Memory B cell (primary cell): Measurements from ENCODE around the gene RAX.

Source experiments
- ATAC-seq: fragments of 150-1000 bp; cut with Tn5 transposase; 2 replicates; pipeline ENCODE4 v1.10.0; 2021; ENCODE audit warnings: low read depth, mild to moderate bottlenecking, moderate library complexity
- DNase-seq, 2 donors: peaks; one replicate each; pipeline ENCODE4 v3.0.0; 2022; ENCODE audit warnings: low spot score in 2 of 2
- H3K27ac Mint-ChIP-seq: one replicate; pipeline ENCODE4 v1.8.0; 2022; ENCODE audit warnings: mild to moderate bottlenecking, moderate library complexity, mixed read lengths
- H3K27me3 Mint-ChIP-seq: one replicate; pipeline ENCODE4 v1.8.0; 2022; ENCODE audit warnings: mixed read lengths
- H3K36me3 Mint-ChIP-seq: one replicate; pipeline ENCODE4 v1.8.0; 2022; ENCODE audit warnings: mild to moderate bottlenecking, mixed read lengths
- H3K4me1 Mint-ChIP-seq: one replicate; pipeline ENCODE4 v1.8.0; 2022; ENCODE audit warnings: mixed read lengths
- H3K4me3 Mint-ChIP-seq: one replicate; pipeline ENCODE4 v1.8.0; 2022; ENCODE audit warnings: mild to moderate bottlenecking, moderate library complexity, mixed read lengths
- H3K9me3 Mint-ChIP-seq: one replicate; pipeline ENCODE4 v1.8.0; 2022; ENCODE audit warnings: mixed read lengths

Gene RAX

DNA sequence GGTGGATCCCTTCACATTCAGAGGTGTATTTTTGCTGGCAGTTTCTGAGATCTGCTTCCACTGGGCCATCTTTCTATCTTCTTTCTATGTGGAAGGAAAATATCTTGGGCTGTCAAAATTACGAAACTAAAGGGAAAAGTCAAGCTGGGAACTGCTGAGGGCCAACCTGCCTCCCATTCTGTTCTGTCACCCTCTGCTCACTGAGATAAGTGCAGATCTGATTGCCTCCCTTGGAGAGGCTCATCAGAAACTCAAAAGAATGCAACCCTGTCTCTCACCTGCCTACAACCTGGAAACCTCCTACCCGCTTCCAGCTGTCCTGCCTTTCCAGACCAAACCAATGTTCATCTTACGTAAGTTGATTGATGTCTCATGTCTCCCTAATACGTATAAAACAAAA is 26.5 kb downstream of the RAX start:
- peaks cover 18% of the 10 kb centered on the region for H3K27me3 Mint-ChIP-seq
- H3K27ac Mint-ChIP-seq = no peak overlapping the region
- H3K4me1 Mint-ChIP-seq = no peaks in the 10 kb centered on the region
- H3K36me3 Mint-ChIP-seq = no peaks in the 10 kb centered on the region
- no peak overlapping the region for H3K4me3 Mint-ChIP-seq
- ATAC-seq (no peak), DNase-seq (no peak)
- peaks cover 1% of the 10 kb centered on the region for H3K9me3 Mint-ChIP-seq

GRCh38 chr18:59242906-59243305 is 30.3 kb downstream of the RAX start:
- ATAC-seq (no peak), DNase-seq (no peak)
- Mint-ChIP-seq H3K4me3 (no peak overlapping the region), H3K4me1 (no peaks in the 10 kb centered on the region), H3K36me3 (no peaks in the 10 kb centered on the region), H3K27me3 (peaks cover 21% of the 10 kb centered on the region), H3K27ac (no peak overlapping the region), H3K9me3 (peaks cover 6% of the 10 kb centered on the region)

GRCh38 chr18:59239642-59240041 is 33.6 kb downstream of the RAX start:
- ATAC-seq = no peak
- H3K9me3 Mint-ChIP-seq = peaks cover 8% of the 10 kb centered on the region
- no peaks in the 10 kb centered on the region for H3K4me1 Mint-ChIP-seq
- no peak overlapping the region for H3K4me3 Mint-ChIP-seq
- no peak for DNase-seq
- H3K36me3 Mint-ChIP-seq = peaks cover 2% of the 10 kb centered on the region
- peaks cover 15% of the 10 kb centered on the region for H3K27me3 Mint-ChIP-seq
- H3K27ac Mint-ChIP-seq = no peak overlapping the region

DNA sequence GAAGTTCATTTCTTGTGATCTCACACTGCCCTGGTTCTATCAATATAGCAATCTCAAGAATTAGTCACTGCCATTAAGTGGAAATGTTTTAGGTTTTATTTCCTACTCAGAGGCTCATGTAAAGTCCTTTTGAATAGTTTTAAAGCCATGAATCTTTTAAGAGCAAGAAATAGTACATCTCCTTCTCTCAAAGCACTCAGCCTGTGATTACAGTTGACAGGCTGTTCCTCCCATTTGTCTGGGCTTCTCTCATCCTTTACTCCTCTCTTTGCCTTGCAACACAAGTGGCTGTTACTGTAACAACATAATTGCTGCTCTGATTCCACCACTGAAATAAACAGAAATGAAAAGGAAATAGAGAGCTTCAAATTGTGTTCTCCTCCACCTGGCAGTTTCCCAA is 34.9 kb downstream of the RAX start:
- peaks cover 8% of the 10 kb centered on the region for H3K9me3 Mint-ChIP-seq
- no peak overlapping the region for H3K27ac Mint-ChIP-seq
- H3K27me3 Mint-ChIP-seq = peaks cover 13% of the 10 kb centered on the region
- ATAC-seq = no peak
- no peaks in the 10 kb centered on the region for H3K4me1 Mint-ChIP-seq
- no peak for DNase-seq
- peaks cover 2% of the 10 kb centered on the region for H3K36me3 Mint-ChIP-seq
- no peak overlapping the region for H3K4me3 Mint-ChIP-seq

DNA sequence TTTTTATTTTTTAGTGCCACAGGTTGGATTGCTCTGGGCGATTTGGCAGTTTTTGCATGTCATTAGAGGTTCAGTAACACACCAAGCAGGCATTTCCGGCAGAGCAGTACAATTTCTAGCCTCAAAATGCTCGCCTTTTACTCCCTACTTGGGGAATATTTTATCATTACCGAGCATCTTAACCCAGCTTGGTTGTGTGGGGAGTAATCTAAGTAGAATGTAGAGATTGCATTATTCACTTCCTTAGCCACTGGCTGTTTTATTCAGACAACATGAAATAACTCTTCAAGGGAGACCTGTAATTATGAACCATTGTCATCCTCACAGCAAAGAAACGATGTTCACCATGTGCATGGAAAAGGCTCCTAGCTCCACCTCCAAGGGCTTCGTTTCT is 40.2 kb downstream of the RAX start:
- Mint-ChIP-seq H3K27me3 (peaks cover 10% of the 10 kb centered on the region), H3K4me3 (no peak overlapping the region), H3K27ac (no peak overlapping the region), H3K9me3 (peaks cover 1% of the 10 kb centered on the region), H3K4me1 (no peaks in the 10 kb centered on the region), H3K36me3 (peaks cover 2% of the 10 kb centered on the region)
- ATAC-seq (no peak), DNase-seq (no peak)

DNA sequence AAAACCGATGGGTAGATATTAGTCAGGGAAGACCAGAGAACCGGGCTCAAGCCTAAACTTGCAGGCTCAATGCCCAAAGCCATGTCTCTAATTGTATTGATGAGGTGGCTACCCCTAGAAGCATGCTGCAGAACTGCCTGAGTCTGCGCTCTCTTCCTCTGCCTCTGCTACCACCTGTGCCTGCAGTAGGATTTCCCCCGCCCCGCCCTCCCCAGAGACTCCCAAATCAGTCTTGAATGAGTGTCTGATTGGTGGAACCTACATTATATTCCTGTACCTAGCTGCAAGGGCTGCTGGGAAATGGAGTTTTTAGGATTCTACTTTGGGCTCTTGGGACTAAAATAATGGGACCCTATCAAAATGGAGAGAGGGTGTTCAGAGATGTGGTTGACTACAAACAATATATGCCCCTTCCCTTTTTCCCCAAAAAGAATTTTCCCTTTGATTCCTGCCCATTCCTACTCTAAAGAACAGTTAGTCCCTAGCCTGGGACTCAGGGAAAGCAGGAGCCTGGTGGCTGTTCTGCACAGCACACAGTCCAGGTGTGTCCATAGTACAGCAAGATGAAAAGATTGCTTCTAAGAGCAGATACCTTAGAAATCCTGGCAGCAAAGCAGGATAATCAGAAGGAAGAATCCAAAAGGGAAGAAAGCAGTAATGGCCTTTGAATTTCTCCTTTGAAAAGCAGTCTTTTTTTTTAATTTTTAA is 40.8 kb downstream of the RAX start:
- ATAC-seq = no peak
- Mint-ChIP-seq H3K4me3 (no peak overlapping the region), H3K4me1 (no peaks in the 10 kb centered on the region), H3K9me3 (no peaks in the 10 kb centered on the region), H3K27me3 (peaks cover 8% of the 10 kb centered on the region), H3K36me3 (peaks cover 2% of the 10 kb centered on the region), H3K27ac (no peak overlapping the region)
- DNase-seq = no peak

DNA sequence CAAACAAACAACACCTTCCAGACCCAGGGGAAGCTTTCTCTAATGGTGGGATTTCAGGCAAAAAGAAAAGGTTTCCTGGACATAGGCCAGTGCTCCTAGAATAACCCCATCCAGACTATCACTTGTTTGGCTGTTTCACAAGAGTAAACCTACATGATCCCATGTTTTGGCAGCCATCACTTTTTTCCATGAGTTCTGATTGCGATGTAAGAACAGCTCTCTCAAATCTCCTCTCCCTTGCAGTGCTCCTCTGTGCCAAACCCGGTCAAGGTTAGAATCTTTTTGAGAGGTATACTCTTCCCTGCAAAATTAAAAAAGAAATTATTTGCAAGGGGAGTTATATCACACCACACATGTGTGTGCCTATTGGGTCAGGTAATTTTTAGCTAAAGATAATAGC is 41.4 kb downstream of the RAX start:
- no peak for ATAC-seq
- Mint-ChIP-seq H3K27ac (no peak overlapping the region), H3K9me3 (no peaks in the 10 kb centered on the region), H3K4me3 (no peak overlapping the region), H3K27me3 (peaks cover 9% of the 10 kb centered on the region), H3K36me3 (peaks cover 2% of the 10 kb centered on the region), H3K4me1 (no peaks in the 10 kb centered on the region)
- no peak for DNase-seq

- H3K27me3 Mint-ChIP-seq = peaks cover 8% of the 10 kb centered on the region
- H3K4me1 Mint-ChIP-seq = no peaks in the 10 kb centered on the region
- H3K36me3 Mint-ChIP-seq = no peaks in the 10 kb centered on the region
Observed at GRCh38 chr18:59231114-59231513, 42.1 kb downstream of the RAX start.

GRCh38 chr18:59229701-59230443 is 43.4 kb downstream of the RAX start:
- peaks cover 8% of the 10 kb centered on the region for H3K27me3 Mint-ChIP-seq
- no peak overlapping the region for H3K27ac Mint-ChIP-seq
- H3K9me3 Mint-ChIP-seq = no peaks in the 10 kb centered on the region
- DNase-seq (no peak), ATAC-seq (no peak)
- no peak overlapping the region for H3K4me3 Mint-ChIP-seq
- no peaks in the 10 kb centered on the region for H3K4me1 Mint-ChIP-seq
- H3K36me3 Mint-ChIP-seq = no peaks in the 10 kb centered on the region

More at GRCh38 chr18:59231114-59231513, 42.1 kb downstream of the RAX start:
- Mint-ChIP-seq H3K4me3 (no peak overlapping the region), H3K27ac (no peak overlapping the region), H3K9me3 (no peaks in the 10 kb centered on the region)
- no peak for DNase-seq
- no peak for ATAC-seq

DNA sequence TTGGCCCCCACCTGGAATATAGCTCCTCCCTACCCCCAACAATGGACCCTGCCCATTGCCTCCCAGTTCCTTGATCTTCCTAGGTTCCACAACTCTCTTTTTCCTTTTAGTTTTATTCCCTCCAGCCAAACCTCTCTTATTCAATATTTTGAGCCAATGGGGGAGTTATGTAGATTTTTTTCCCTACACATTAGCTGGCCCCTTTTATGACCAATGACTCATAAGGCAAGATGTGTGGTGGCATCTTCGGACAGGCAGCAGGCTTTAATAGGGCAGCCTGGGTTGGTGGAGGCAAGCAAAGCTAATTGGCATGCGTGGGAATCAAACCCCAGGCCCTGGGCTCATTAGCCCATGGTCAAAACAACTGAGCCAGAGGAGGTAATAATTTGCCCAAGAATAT is 44.1 kb downstream of the RAX start:
- Mint-ChIP-seq H3K36me3 (no peaks in the 10 kb centered on the region), H3K4me1 (no peaks in the 10 kb centered on the region), H3K4me3 (no peak overlapping the region), H3K9me3 (no peaks in the 10 kb centered on the region), H3K27me3 (peaks cover 8% of the 10 kb centered on the region), H3K27ac (no peak overlapping the region)
- DNase-seq (no peak), ATAC-seq (no peak)

- Mint-ChIP-seq H3K4me1 (no peaks in the 10 kb centered on the region), H3K9me3 (no peaks in the 10 kb centered on the region), H3K36me3 (no peaks in the 10 kb centered on the region), H3K4me3 (no peak overlapping the region), H3K27ac (no peak overlapping the region), H3K27me3 (peaks cover 8% of the 10 kb centered on the region)
- no peak for ATAC-seq
- no peak for DNase-seq
Observed at GRCh38 chr18:59228351-59228750, 44.9 kb downstream of the RAX start.

DNA sequence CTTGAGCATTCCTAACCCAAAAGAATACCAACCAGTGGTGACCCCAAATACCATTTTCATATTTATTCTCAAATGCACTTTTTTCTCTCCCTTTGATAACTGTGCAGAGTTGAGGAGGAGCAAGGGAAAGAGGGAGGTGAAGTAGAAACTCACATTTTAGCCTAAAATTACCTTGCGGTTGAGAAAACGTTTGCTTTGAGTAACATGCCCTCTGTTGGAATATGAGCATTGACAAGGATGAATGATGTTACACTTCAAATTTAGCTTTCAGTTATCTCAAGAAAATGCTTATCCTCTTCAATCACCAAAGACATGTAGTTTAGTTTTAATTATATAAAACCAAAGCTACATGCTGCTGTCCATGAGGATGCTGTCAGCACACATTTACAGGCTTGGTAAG is 50.9 kb downstream of the RAX start:
- Mint-ChIP-seq H3K4me3 (no peak overlapping the region), H3K9me3 (no peaks in the 10 kb centered on the region), H3K4me1 (peaks cover 13% of the 10 kb centered on the region), H3K36me3 (peaks cover 2% of the 10 kb centered on the region), H3K27ac (no peak overlapping the region), H3K27me3 (peaks cover 32% of the 10 kb centered on the region)
- ATAC-seq (no peak), DNase-seq (no peak)

DNA sequence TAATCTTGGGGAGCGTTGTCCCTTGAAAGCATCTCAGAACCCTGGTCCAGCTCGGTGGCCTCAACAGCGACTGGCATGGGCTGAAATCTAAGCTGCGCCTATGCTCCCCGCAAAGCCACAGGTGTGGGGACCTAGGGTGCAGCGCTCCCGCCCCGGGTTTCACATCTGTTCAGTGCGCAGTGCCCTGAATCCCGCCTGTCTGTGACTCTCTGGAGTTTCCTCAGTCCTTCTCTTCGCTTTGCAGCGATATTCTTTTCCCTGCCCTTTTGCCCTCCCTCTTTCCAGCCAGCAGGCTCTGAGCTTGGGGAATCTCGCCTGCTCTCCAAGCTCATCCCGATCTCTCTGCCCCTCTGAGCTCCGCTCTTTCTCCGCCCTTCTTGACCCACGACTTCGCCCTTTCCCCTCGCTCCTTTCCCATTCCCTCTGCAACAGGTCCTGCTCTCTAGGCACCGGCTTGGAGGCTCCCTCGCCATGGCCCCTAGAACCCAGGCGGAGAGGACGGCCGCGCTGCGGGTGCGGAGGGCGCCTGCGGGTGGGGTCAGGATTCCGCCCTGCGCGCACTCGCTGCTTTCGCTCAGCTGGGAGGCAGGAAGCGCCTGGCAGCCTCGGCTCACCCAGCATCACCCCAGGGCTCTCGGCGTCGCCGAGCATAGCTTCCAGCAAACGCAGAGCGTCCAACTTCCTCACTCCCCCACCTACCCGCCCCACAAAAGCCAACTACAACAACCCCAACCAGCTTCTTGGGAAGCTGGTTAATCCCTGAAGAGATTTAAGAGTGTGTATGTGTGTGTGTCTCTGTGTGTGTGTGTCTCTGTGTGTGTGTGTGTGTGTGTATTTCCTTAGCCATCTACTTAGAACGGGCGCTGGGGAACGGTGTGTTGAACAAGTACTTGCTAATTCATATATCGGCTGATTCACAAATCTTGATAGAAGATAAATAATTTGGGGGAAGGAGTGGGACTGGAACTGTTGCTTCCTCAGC is 52.2 kb downstream of the RAX start:
- Mint-ChIP-seq H3K27me3 (peaks cover 34% of the 10 kb centered on the region), H3K4me1 (peaks cover 16% of the 10 kb centered on the region), H3K27ac (no peak overlapping the region), H3K9me3 (no peaks in the 10 kb centered on the region), H3K4me3 (peak overlapping the region; percentile 60), H3K36me3 (peaks cover 2% of the 10 kb centered on the region)
- ATAC-seq (peak; percentile 31), DNase-seq (no peak)
